Osteoblast (primary cell): ENCODE data around the gene ITPRIPL1. TPM values are rescaled to one million over a fixed set of nuclear protein-coding genes. Genes with fewer than 3 reads are reported as not detected.

Experiments
- DNase-seq: peaks from one replicate; pipeline ENCODE4 v3.0.0; 2011; ENCODE audit warnings: low spot score, mixed read lengths; ENCODE audit not compliant: insufficient read length; ENCODE audit errors: missing footprints
- H2AFZ ChIP-seq: 2 replicates; pipeline ENCODE4 v1.6.0; 2011; ENCODE audit warnings: mild to moderate bottlenecking, low read length
- H3K27ac ChIP-seq: 2 replicates; pipeline ENCODE4 v1.5.1; 2011; ENCODE audit warnings: mild to moderate bottlenecking, low read depth, low read length, moderate library complexity
- H3K27me3 ChIP-seq: 2 replicates; pipeline ENCODE4 v1.6.0; 2012; ENCODE audit warnings: mild to moderate bottlenecking, control low read depth, inconsistent platforms, low read length, moderate library complexity; ENCODE audit not compliant: insufficient read depth
- H3K36me3 ChIP-seq: 2 replicates; pipeline ENCODE4 v1.5.1; 2011; ENCODE audit warnings: mild to moderate bottlenecking, low read length, control low read depth, moderate library complexity; ENCODE audit not compliant: insufficient read depth
- H3K4me1 ChIP-seq: 2 replicates; pipeline ENCODE4 v1.5.1; 2011; ENCODE audit warnings: mild to moderate bottlenecking, low read length, control low read depth, moderate library complexity; ENCODE audit not compliant: insufficient read depth
- H3K4me2 ChIP-seq: 2 replicates; pipeline ENCODE4 v1.6.0; 2011; ENCODE audit warnings: mild to moderate bottlenecking, low read length; ENCODE audit not compliant: insufficient read depth
- H3K4me3 ChIP-seq: fragments of 200-600 bp; sonication (generic); 3 replicates; pipeline ENCODE4 v1.5.1; 2012; ENCODE audit warnings: mild to moderate bottlenecking, low read length, inconsistent platforms; ENCODE audit not compliant: insufficient read depth
- H3K79me2 ChIP-seq: 2 replicates; pipeline ENCODE4 v1.6.0; 2012; ENCODE audit warnings: mild to moderate bottlenecking, low read length, control low read depth, inconsistent platforms; ENCODE audit not compliant: insufficient read depth
- H3K9me3 ChIP-seq: 2 replicates; pipeline ENCODE4 v1.5.1; 2011; ENCODE audit warnings: low read depth, low read length, control low read depth
- H4K20me1 ChIP-seq: 2 replicates; pipeline ENCODE4 v1.6.0; 2012; ENCODE audit warnings: mild to moderate bottlenecking, low read length, control low read depth; ENCODE audit not compliant: insufficient read depth
- CTCF ChIP-seq: IDR thresholded peaks from 2 replicates; pipeline ENCODE4 v1.5.1; 2011; ENCODE audit warnings: mild to moderate bottlenecking, low read depth, low read length, moderate library complexity; ENCODE audit errors: extremely low read depth
- total RNA-seq: library from RNA; depleted of rRNA; stranded (reverse); fragments of >200 nt; gene quantifications from 2 replicates; pipeline ENCODE4 v1.2.3, GENCODE V29; 2012

ITPRIPL1 gene
- total RNA-seq, 1 donor, result 1.4 TPM

GRCh38 chr2:96344011-96344410 lies 18.9 kb downstream of the ITPRIPL1 start:
- peaks cover 6% of the 10 kb centered on the region for H3K36me3 ChIP-seq
- H3K4me2 ChIP-seq, result no peak overlapping the region
- peaks cover 17% of the 10 kb centered on the region for H3K79me2 ChIP-seq
- H3K4me3 ChIP-seq, result no peak overlapping the region
- H3K4me1 ChIP-seq, result peaks cover 26% of the 10 kb centered on the region
- peaks cover 3% of the 10 kb centered on the region for H4K20me1 ChIP-seq
- no peak for DNase-seq
- H3K27ac ChIP-seq, result no peak overlapping the region
- H2AFZ ChIP-seq, result no peak overlapping the region
- H3K27me3 ChIP-seq, result no peaks in the 10 kb centered on the region
- TF ChIP-seq CTCF, result no peak
- H3K9me3 ChIP-seq, result no peaks in the 10 kb centered on the region

GRCh38 chr2:96345438-96345837 lies 20.3 kb downstream of the ITPRIPL1 start:
- no peak overlapping the region for H3K27ac ChIP-seq
- H3K9me3 ChIP-seq, result no peaks in the 10 kb centered on the region
- no peak for DNase-seq
- H3K79me2 ChIP-seq, result peaks cover 12% of the 10 kb centered on the region
- peak overlapping the region; percentile 38 for H2AFZ ChIP-seq
- H3K27me3 ChIP-seq, result no peaks in the 10 kb centered on the region
- H3K4me1 ChIP-seq, result peaks cover 20% of the 10 kb centered on the region
- peak; percentile 44 for TF ChIP-seq CTCF
- H4K20me1 ChIP-seq, result peaks cover 3% of the 10 kb centered on the region
- H3K36me3 ChIP-seq, result peaks cover 10% of the 10 kb centered on the region
- no peak overlapping the region for H3K4me3 ChIP-seq
- no peak overlapping the region for H3K4me2 ChIP-seq

GRCh38 chr2:96345868-96346462 lies 20.8 kb downstream of the ITPRIPL1 start:
- H3K4me1 ChIP-seq, result peaks cover 16% of the 10 kb centered on the region
- peaks cover 3% of the 10 kb centered on the region for H4K20me1 ChIP-seq
- no peak for TF ChIP-seq CTCF
- no peak overlapping the region for H2AFZ ChIP-seq
- no peak overlapping the region for H3K27ac ChIP-seq
- H3K4me3 ChIP-seq, result no peak overlapping the region
- H3K79me2 ChIP-seq, result peaks cover 12% of the 10 kb centered on the region
- no peaks in the 10 kb centered on the region for H3K9me3 ChIP-seq
- no peak overlapping the region for H3K4me2 ChIP-seq
- DNase-seq, result no peak
- peaks cover 10% of the 10 kb centered on the region for H3K36me3 ChIP-seq
- no peaks in the 10 kb centered on the region for H3K27me3 ChIP-seq

- Histone ChIP-seq H3K4me2 (no peak overlapping the region), H4K20me1 (no peaks in the 10 kb centered on the region), H3K79me2 (peaks cover 5% of the 10 kb centered on the region), H2AFZ (no peak overlapping the region), H3K4me1 (peaks cover 5% of the 10 kb centered on the region), H3K27me3 (no peaks in the 10 kb centered on the region), H3K9me3 (no peaks in the 10 kb centered on the region), H3K27ac (no peak overlapping the region), H3K36me3 (peaks cover 10% of the 10 kb centered on the region), H3K4me3 (no peak overlapping the region)
- DNase-seq, result no peak
- no peak for TF ChIP-seq CTCF
Measured at GRCh38 chr2:96347395-96347794, 22.3 kb downstream of the ITPRIPL1 start.
